ENCODE measurements around the gene TMEM91. TPM values are rescaled to one million over a fixed set of nuclear protein-coding genes. Genes with fewer than 3 reads are reported as not detected.

The TMEM91 gene
- total RNA-seq, 2 experiments from 2014 or later: 10.7 to 12.7 TPM

- BruUV-seq (replicated peaks): no TSS peak
- Histone ChIP-seq H3K4me1 (ENCODE audit: insufficient read depth, low read length, poor library complexity, severe bottlenecking) (peaks cover 15% of the 10 kb centered on the region), H3K4me3 (ENCODE audit: low read depth, low read length, poor library complexity, severe bottlenecking) (peak overlapping the region; percentile 77), H3K9me2 (ENCODE audit: insufficient read depth, low read length) (no peaks in the 10 kb centered on the region), H3K9me3 (ENCODE audit: low read length) (no peaks in the 10 kb centered on the region), H3K36me3 (ENCODE audit: insufficient read depth, low read length) (peaks cover 15% of the 10 kb centered on the region), H2AFZ (ENCODE audit: low read length) (no peak overlapping the region), H4K20me1 (ENCODE audit: insufficient read depth, low read length) (peaks cover 4% of the 10 kb centered on the region), H3K27ac (ENCODE audit: low read depth, low read length, poor library complexity, severe bottlenecking) (no peak overlapping the region), H3K79me2 (ENCODE audit: insufficient read depth, low read depth, low read length) (peaks cover 41% of the 10 kb centered on the region; the same call in 1 of the 2 replicates), H3K4me2 (ENCODE audit: low read length) (peak overlapping the region; percentile 78)
- DNase-seq (ENCODE audit: low spot score): no peak
- intact Hi-C loops (cut with micrococcal nuclease; ENCODE audit: unreplicated experiment): no loop called here
- CTCF ChIA-PET (ENCODE audit: unreplicated experiment): interaction anchor here (0.6 kb wide), 1 partner anchor 119 kb away, joined by 4 read pairs; no protein-coding TSS in a partner anchor
- TF ChIP-seq, protein P1, sequence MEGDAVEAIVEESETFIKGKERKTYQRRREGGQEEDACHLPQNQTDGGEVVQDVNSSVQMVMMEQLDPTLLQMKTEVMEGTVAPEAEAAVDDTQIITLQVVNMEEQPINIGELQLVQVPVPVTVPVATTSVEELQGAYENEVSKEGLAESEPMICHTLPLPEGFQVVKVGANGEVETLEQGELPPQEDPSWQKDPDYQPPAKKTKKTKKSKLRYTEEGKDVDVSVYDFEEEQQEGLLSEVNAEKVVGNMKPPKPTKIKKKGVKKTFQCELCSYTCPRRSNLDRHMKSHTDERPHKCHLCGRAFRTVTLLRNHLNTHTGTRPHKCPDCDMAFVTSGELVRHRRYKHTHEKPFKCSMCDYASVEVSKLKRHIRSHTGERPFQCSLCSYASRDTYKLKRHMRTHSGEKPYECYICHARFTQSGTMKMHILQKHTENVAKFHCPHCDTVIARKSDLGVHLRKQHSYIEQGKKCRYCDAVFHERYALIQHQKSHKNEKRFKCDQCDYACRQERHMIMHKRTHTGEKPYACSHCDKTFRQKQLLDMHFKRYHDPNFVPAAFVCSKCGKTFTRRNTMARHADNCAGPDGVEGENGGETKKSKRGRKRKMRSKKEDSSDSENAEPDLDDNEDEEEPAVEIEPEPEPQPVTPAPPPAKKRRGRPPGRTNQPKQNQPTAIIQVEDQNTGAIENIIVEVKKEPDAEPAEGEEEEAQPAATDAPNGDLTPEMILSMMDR (conservative IDR thresholded peaks at IDR 0.05; ENCODE audit: low read length): no peak
- no peak for TF ChIP-seq EZH2phosphoT487 (IDR thresholded peaks at IDR 0.05; ENCODE audit: borderline replicate concordance, low read depth, low read length)
- POLR2A ChIA-PET: interaction anchor here (1.5 kb wide), 1 partner anchor 10 kb away, joined by 8 read pairs; the partner anchor contains the start of gene B9D2
Observed at GRCh38 chr19:41354343-41354953, 21.9 kb upstream of the TMEM91 start.

DNA sequence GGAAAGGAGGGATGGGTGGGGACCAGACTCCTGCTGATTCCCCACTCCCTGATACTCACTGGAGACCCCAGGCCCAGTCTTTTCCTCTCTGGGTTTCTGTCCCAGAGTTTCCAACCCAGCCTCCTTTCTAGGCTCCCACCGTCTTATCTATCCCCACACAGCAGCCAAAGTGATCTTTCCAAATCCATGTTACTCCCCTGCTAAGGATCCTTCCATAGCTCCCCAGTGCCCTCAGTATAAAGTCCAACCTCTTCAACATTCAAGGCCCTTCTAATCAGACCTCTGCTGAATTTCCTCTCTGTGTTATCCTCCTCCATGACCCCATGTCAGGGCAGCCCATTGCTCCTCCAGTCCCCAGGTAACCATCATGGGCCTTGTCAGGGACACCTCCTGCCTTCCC lies 21.3 kb upstream of the TMEM91 start:
- Histone ChIP-seq H3K9me2 (ENCODE audit: insufficient read depth, low read length) (no peaks in the 10 kb centered on the region), H4K20me1 (ENCODE audit: insufficient read depth, low read length) (peaks cover 4% of the 10 kb centered on the region), H3K9me3 (ENCODE audit: low read length) (no peaks in the 10 kb centered on the region), H3K4me1 (ENCODE audit: insufficient read depth, low read length, poor library complexity, severe bottlenecking) (peaks cover 15% of the 10 kb centered on the region), H3K36me3 (ENCODE audit: insufficient read depth, low read length) (peaks cover 9% of the 10 kb centered on the region; the same call in 1 of the 2 replicates), H2AFZ (ENCODE audit: low read length) (no peak overlapping the region), H3K79me2 (ENCODE audit: insufficient read depth, low read depth, low read length) (peaks cover 35% of the 10 kb centered on the region; the same call in 1 of the 2 replicates), H3K27ac (ENCODE audit: low read depth, low read length, poor library complexity, severe bottlenecking) (no peak overlapping the region), H3K4me2 (ENCODE audit: low read length) (no peak overlapping the region), H3K4me3 (ENCODE audit: low read depth, low read length, poor library complexity, severe bottlenecking) (no peak overlapping the region)
- TF ChIP-seq EZH2phosphoT487 (IDR thresholded peaks at IDR 0.05; ENCODE audit: borderline replicate concordance, low read depth, low read length): no peak
- TF ChIP-seq, protein P1 (conservative IDR thresholded peaks at IDR 0.05; ENCODE audit: low read length): no peak
- BruUV-seq (replicated peaks): no TSS peak
- ChIA-PET CTCF (ENCODE audit: unreplicated experiment) (interaction anchor here (0.6 to 0.9 kb wide), 2 partner anchors 9 to 120 kb away, joined by 3 to 4 read pairs; partner anchors contain the start of gene B9D2), POLR2A (interaction anchor here (1.5 kb wide), 1 partner anchor 9 kb away, joined by 8 read pairs; the partner anchor contains the start of gene B9D2)
- intact Hi-C loops (cut with micrococcal nuclease; ENCODE audit: unreplicated experiment): no loop called here
- no peak for DNase-seq (ENCODE audit: low spot score)

DNA sequence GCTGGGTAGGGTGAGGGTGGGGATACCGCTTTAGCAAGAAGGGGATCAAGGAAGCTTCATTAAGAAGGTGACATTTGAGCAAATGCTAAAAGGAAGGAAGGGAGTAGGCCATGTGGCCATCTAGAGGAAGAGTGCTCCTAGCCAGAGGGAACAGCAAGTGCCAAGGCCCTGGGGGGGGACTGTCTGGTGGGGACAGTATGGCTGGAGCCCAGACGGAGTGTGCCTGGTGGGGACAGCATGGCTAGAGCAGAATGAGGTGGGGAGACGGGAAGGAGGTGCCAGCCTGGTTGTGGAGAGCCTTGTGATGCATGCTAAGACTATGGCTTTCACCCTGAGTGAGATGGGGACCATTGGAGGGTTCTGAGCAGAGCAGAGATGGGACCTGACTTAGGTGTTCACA lies 20.5 kb upstream of the TMEM91 start:
- peaks cover 4% of the 10 kb centered on the region for H4K20me1 ChIP-seq (ENCODE audit: insufficient read depth, low read length)

More for the DNA sequence above, 20.5 kb upstream of the TMEM91 start:
- Histone ChIP-seq H3K9me3 (ENCODE audit: low read length) (no peaks in the 10 kb centered on the region), H3K4me2 (ENCODE audit: low read length) (no peak overlapping the region), H3K4me3 (ENCODE audit: low read depth, low read length, poor library complexity, severe bottlenecking) (no peak overlapping the region), H3K36me3 (ENCODE audit: insufficient read depth, low read length) (peaks cover 5% of the 10 kb centered on the region; the same call in 1 of the 2 replicates), H3K27ac (ENCODE audit: low read depth, low read length, poor library complexity, severe bottlenecking) (no peak overlapping the region), H3K4me1 (ENCODE audit: insufficient read depth, low read length, poor library complexity, severe bottlenecking) (peaks cover 11% of the 10 kb centered on the region), H3K9me2 (ENCODE audit: insufficient read depth, low read length) (no peaks in the 10 kb centered on the region), H3K79me2 (ENCODE audit: insufficient read depth, low read depth, low read length) (peaks cover 28% of the 10 kb centered on the region; the same call in 1 of the 2 replicates), H2AFZ (ENCODE audit: low read length) (no peak overlapping the region)
- CTCF ChIA-PET (ENCODE audit: unreplicated experiment): interaction anchor here (0.9 kb wide), 1 partner anchor 8 kb away, joined by 3 read pairs; the partner anchor contains the start of gene B9D2
- intact Hi-C loops (cut with micrococcal nuclease; ENCODE audit: unreplicated experiment): no loop called here
- no peak for DNase-seq (ENCODE audit: low spot score)
- BruUV-seq (replicated peaks): no TSS peak
- TF ChIP-seq, protein P1 (conservative IDR thresholded peaks at IDR 0.05; ENCODE audit: low read length): no peak
- POLR2A ChIA-PET: interaction anchor here (1.5 kb wide), 1 partner anchor 9 kb away, joined by 8 read pairs; the partner anchor contains the start of gene B9D2
